Measurements from ENCODE around the gene DUSP21.
"Not testable (repeated sequence)": the region's sequence is repeated elsewhere in the genome, so short reads cannot be mapped to it uniquely, and the experiment has no call there.

The DUSP21 gene

GRCh38 chrX:44876767-44877166 lies 32.9 kb downstream of the DUSP21 start:
- no peak for DNase-seq

GRCh38 chrX:44878780-44879179 lies 35.0 kb downstream of the DUSP21 start:
- DNase-seq, result no peak

GRCh38 chrX:44881549-44881948 lies 37.7 kb downstream of the DUSP21 start:
- no peak for DNase-seq

GRCh38 chrX:44882635-44883034 lies 38.8 kb downstream of the DUSP21 start:
- no peak for DNase-seq

- DNase-seq, result no peak
These were observed 41.1 kb downstream of the DUSP21 start for GRCh38 chrX:44884944-44885343.

GRCh38 chrX:44889824-44890223 lies 46.0 kb downstream of the DUSP21 start:
- peak; percentile 50 for DNase-seq

- peak; percentile 24 for DNase-seq
These were observed 46.4 kb downstream of the DUSP21 start for GRCh38 chrX:44890247-44890646.

GRCh38 chrX:44890687-44891086 lies 46.9 kb downstream of the DUSP21 start:
- not testable (repeated sequence) for DNase-seq

GRCh38 chrX:44891642-44892041 lies 47.8 kb downstream of the DUSP21 start:
- no peak for DNase-seq
